MM.1S (cell line): ENCODE data around the gene CCDC63.

Source experiments
- DNase-seq: peaks from one replicate; pipeline ENCODE4 v3.0.0-alpha.2; 2015
- H2AFZ ChIP-seq: fragments of 300-600 bp; sonication (generic); 2 replicates; pipeline ENCODE4 v1.6.0; 2016; ENCODE audit warnings: antibody characterized with exemption, low read length
- H3F3A ChIP-seq: fragments of 300-600 bp; sonication (generic); 2 replicates; pipeline ENCODE4 v1.6.1; 2016; ENCODE audit warnings: mild to moderate bottlenecking, antibody characterized with exemption, low read length, moderate library complexity, mixed read lengths; ENCODE audit not compliant: insufficient read depth
- H3K27ac ChIP-seq: fragments of 300-600 bp; sonication (generic); 2 replicates; pipeline ENCODE4 v1.5.1; 2016; ENCODE audit warnings: mild to moderate bottlenecking, low read length
- H3K27me3 ChIP-seq: fragments of 300-600 bp; sonication (generic); replicated peaks from 2 replicates; pipeline ENCODE4 v1.6.0; 2016; ENCODE audit warnings: low read length; ENCODE audit not compliant: insufficient read depth
- H3K36me3 ChIP-seq: fragments of 300-600 bp; sonication (generic); replicated peaks from 2 replicates; pipeline ENCODE4 v1.6.1; 2016; ENCODE audit warnings: mild to moderate bottlenecking, low read length, mixed read lengths; ENCODE audit not compliant: insufficient read depth
- H3K4me1 ChIP-seq: fragments of 300-600 bp; sonication (generic); 2 replicates; pipeline ENCODE4 v1.6.1; 2016; ENCODE audit warnings: low read length, mixed read lengths
- H3K4me2 ChIP-seq: fragments of 300-600 bp; sonication (generic); 2 replicates; pipeline ENCODE4 v1.6.0; 2016; ENCODE audit warnings: low read depth, low read length
- H3K4me3 ChIP-seq: fragments of 300-600 bp; sonication (generic); 2 replicates; pipeline ENCODE4 v1.5.1; 2016; ENCODE audit warnings: low read length, mixed read lengths
- H3K79me2 ChIP-seq: fragments of 300-600 bp; sonication (generic); 2 replicates; pipeline ENCODE4 v1.6.1; 2016; ENCODE audit warnings: mixed run types, low read length, mixed read lengths
- H3K9ac ChIP-seq: fragments of 300-600 bp; sonication (generic); 2 replicates; pipeline ENCODE4 v1.6.1; 2016; ENCODE audit warnings: low read length, mixed read lengths
- H3K9me2 ChIP-seq: fragments of 300-600 bp; sonication (generic); replicated peaks from 2 replicates; pipeline ENCODE4 v1.6.1; 2016; ENCODE audit warnings: mild to moderate bottlenecking, low read length, mixed read lengths; ENCODE audit not compliant: insufficient read depth
- H3K9me3 ChIP-seq: fragments of 300-600 bp; sonication (generic); replicated peaks from 2 replicates; pipeline ENCODE4 v1.6.1; 2016; ENCODE audit warnings: mild to moderate bottlenecking, low read length, mixed read lengths; ENCODE audit not compliant: insufficient read depth
- H4K20me1 ChIP-seq: fragments of 300-600 bp; sonication (generic); 2 replicates; pipeline ENCODE4 v1.6.1; 2016; ENCODE audit warnings: mild to moderate bottlenecking, low read length, moderate library complexity, mixed read lengths; ENCODE audit not compliant: insufficient read depth
- EZH2 ChIP-seq: fragments of 300-600 bp; sonication (generic); optimal IDR thresholded peaks from 2 replicates; pipeline ENCODE3; 2017; ENCODE audit warnings: low read depth, mild to moderate bottlenecking, antibody characterized with exemption, low read length, mixed read lengths
- EZH2phosphoT487 ChIP-seq: fragments of 300-600 bp; sonication (generic); IDR thresholded peaks from 2 replicates; pipeline ENCODE4 v1.6.1; 2018; ENCODE audit warnings: antibody characterized with exemption, low read length
- TF ChIP-seq, protein P1 (sequence below): fragments of 300-600 bp; sonication (generic); IDR thresholded peaks from 2 replicates; pipeline ENCODE4 v1.5.1; 2016; ENCODE audit warnings: antibody characterized with exemption, low read length, mixed read lengths

CCDC63 gene

DNA sequence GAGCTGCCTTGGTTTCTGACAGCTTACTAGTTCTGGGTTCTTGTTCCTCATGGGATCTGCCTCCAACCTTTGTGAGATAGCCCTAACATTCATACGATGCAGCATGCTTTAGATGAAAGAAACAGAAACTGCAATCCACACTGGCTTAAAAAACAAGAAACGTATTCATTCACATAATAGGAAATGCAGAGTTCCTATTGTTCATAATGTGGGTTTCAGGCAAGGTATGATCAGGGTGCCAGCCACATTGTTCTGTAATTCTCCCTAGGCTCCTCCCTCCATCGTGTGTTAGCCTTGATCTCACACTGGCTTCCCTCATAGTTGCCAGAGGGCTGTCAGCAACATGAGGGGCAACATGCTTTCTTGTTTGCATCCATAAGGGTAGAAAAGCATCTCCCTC, 2.7 kb upstream of the CCDC63 start:
- H4K20me1 ChIP-seq = no peaks in the 10 kb centered on the region
- H3F3A ChIP-seq = no peaks in the 10 kb centered on the region
- no peak overlapping the region for H3K4me3 ChIP-seq
- no peak overlapping the region for H2AFZ ChIP-seq
- no peaks in the 10 kb centered on the region for H3K9me3 ChIP-seq
- H3K27me3 ChIP-seq = no peaks in the 10 kb centered on the region
- no peaks in the 10 kb centered on the region for H3K4me1 ChIP-seq
- no peak overlapping the region for H3K4me2 ChIP-seq
- no peak overlapping the region for H3K9ac ChIP-seq
- no peaks in the 10 kb centered on the region for H3K36me3 ChIP-seq
- no peak for DNase-seq
- no peaks in the 10 kb centered on the region for H3K79me2 ChIP-seq
- H3K27ac ChIP-seq = no peak overlapping the region
- TF ChIP-seq EZH2phosphoT487 = no peak
- no peak for TF ChIP-seq EZH2
- TF ChIP-seq, protein P1, sequence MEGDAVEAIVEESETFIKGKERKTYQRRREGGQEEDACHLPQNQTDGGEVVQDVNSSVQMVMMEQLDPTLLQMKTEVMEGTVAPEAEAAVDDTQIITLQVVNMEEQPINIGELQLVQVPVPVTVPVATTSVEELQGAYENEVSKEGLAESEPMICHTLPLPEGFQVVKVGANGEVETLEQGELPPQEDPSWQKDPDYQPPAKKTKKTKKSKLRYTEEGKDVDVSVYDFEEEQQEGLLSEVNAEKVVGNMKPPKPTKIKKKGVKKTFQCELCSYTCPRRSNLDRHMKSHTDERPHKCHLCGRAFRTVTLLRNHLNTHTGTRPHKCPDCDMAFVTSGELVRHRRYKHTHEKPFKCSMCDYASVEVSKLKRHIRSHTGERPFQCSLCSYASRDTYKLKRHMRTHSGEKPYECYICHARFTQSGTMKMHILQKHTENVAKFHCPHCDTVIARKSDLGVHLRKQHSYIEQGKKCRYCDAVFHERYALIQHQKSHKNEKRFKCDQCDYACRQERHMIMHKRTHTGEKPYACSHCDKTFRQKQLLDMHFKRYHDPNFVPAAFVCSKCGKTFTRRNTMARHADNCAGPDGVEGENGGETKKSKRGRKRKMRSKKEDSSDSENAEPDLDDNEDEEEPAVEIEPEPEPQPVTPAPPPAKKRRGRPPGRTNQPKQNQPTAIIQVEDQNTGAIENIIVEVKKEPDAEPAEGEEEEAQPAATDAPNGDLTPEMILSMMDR = no peak
- H3K9me2 ChIP-seq = no peaks in the 10 kb centered on the region

DNA sequence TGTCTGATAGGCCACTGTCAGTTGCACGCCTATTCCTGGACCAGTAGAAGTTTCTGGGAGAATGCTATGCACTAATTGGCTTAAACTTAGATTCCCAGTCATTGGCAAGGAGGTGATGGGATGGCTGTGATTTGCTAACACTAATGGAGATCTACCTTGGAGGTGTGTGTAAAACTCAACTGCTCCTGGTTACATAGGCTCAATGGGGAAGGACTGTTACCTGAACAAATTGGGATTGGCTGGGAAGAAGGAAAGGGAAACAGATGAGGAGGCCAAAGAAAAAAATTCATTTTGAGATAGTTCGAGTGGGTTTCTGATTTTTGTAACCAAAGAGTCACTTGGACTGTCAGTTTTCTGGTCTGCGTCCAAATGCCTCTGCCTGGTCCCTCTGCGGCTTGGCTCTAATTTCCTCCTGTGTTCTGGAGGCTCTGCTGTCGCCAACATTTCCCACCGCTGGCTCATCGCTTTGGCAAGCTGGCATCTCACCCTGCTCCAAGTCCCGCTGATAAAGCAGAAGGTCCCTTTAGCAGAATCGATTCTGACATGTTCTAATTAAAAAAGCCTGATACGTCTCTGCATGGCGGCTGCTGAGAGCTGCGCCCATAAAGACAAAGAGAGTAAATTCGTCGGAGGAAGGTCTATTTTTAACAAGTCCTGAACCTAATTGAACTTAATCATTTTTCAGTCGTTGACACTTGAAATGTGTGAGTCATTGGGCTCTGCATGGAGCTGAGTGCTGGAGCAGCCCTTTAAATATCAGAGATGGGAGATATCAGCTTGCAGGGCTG, 2.0 kb upstream of the CCDC63 start:
- no peak for DNase-seq
- no peaks in the 10 kb centered on the region for H3K4me1 ChIP-seq
- H3K9ac ChIP-seq = no peak overlapping the region
- H4K20me1 ChIP-seq = no peaks in the 10 kb centered on the region
- no peak overlapping the region for H3K4me3 ChIP-seq
- H3F3A ChIP-seq = no peaks in the 10 kb centered on the region
- no peaks in the 10 kb centered on the region for H3K79me2 ChIP-seq
- TF ChIP-seq EZH2phosphoT487 = no peak
- TF ChIP-seq, protein P1 = no peak
- TF ChIP-seq EZH2 = no peak
- no peaks in the 10 kb centered on the region for H3K27me3 ChIP-seq
- H3K9me2 ChIP-seq = no peaks in the 10 kb centered on the region
- no peak overlapping the region for H3K27ac ChIP-seq
- no peak overlapping the region for H3K4me2 ChIP-seq
- no peaks in the 10 kb centered on the region for H3K36me3 ChIP-seq
- no peak overlapping the region for H2AFZ ChIP-seq
- no peaks in the 10 kb centered on the region for H3K9me3 ChIP-seq

DNA sequence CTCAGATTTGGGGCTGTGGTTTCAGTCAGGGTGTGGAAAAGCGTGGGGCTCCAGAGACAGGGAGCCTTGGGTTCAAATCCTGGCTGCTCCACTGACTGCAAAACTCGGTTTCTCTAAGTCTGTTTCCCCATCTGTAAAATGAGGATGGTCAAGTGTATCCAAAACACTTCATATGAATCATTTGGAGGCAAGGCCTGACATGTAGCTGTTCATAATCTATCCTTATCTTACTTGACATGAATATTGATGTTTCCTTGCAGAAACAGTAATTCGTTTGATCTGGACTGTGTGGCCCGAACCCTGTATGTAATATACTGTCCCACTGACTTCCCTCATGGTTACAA, 1.5 kb upstream of the CCDC63 start:
- no peaks in the 10 kb centered on the region for H3K36me3 ChIP-seq
- H3F3A ChIP-seq = no peaks in the 10 kb centered on the region
- H3K4me2 ChIP-seq = no peak overlapping the region
- H4K20me1 ChIP-seq = no peaks in the 10 kb centered on the region
- H3K79me2 ChIP-seq = no peaks in the 10 kb centered on the region
- no peak overlapping the region for H3K4me3 ChIP-seq
- H3K9me2 ChIP-seq = no peaks in the 10 kb centered on the region
- no peak for DNase-seq
- no peak overlapping the region for H3K9ac ChIP-seq
- H3K9me3 ChIP-seq = no peaks in the 10 kb centered on the region
- H3K27ac ChIP-seq = no peak overlapping the region
- no peaks in the 10 kb centered on the region for H3K4me1 ChIP-seq
- no peaks in the 10 kb centered on the region for H3K27me3 ChIP-seq
- H2AFZ ChIP-seq = no peak overlapping the region
- TF ChIP-seq EZH2 (no peak), EZH2phosphoT487 (no peak)
- TF ChIP-seq, protein P1 = no peak
